Gastrocnemius medialis (tissue), 4 donors: ENCODE results near the gene DNMBP.

Source experiments
- POLR2A ChIP-seq, 2 donors: fragments of 450-650 bp; IDR thresholded peaks; one replicate each; pipeline ENCODE4 v1.6.1; 2017; ENCODE audit warnings: antibody characterized with exemption in 2 of 2, mild to moderate bottlenecking in 2 of 2, moderate library complexity in 2 of 2
- TF ChIP-seq, protein P1 (sequence below), 5 experiments: fragments of 450-650 bp in 3 of 5; fragments of 200-600 bp in 2 of 5; sonication (generic) in 2 of 5; IDR thresholded peaks in 4 of 5; conservative IDR thresholded peaks in 1 of 5; 1 replicate in 4 of 5; 2 replicates in 1 of 5; pipeline ENCODE4 v1.5.1; 2016 to 2019; ENCODE audit warnings: antibody characterized with exemption in 5 of 5, mild to moderate bottlenecking in 3 of 5, moderate library complexity in 3 of 5

DNA sequence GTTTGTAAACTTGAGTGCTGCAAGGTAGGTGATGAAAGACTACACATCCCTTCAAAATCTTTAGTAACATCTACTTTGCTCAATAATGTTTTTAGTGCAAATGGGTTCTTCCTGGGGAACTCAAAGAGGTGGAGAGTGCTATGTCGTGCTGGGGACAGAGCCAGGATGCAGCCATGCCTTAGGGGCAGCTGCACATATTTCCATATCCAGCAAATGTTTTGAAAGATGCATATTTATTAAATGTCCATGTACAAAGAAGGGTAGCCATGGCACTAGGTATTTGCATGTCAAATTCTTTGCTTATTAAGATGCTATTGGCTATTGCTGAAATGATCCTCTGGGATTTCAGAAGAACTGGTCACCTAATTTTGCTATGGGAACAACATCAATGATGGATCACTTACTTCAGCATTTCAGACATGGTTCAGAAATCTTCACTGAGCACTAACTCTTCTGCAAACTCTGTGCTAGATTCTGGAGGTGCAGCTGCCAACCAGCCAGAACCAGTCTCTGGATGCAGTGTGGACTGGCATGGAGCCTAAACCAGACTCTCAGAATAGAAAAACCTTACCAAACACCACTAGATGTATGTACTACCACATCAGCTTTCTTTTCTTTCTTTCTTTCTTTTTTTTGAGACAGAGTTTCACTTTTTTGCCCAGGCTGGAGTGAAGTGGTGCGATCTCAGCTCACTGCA, 31.7 kb upstream of the DNMBP start:
- TF ChIP-seq, protein P1, sequence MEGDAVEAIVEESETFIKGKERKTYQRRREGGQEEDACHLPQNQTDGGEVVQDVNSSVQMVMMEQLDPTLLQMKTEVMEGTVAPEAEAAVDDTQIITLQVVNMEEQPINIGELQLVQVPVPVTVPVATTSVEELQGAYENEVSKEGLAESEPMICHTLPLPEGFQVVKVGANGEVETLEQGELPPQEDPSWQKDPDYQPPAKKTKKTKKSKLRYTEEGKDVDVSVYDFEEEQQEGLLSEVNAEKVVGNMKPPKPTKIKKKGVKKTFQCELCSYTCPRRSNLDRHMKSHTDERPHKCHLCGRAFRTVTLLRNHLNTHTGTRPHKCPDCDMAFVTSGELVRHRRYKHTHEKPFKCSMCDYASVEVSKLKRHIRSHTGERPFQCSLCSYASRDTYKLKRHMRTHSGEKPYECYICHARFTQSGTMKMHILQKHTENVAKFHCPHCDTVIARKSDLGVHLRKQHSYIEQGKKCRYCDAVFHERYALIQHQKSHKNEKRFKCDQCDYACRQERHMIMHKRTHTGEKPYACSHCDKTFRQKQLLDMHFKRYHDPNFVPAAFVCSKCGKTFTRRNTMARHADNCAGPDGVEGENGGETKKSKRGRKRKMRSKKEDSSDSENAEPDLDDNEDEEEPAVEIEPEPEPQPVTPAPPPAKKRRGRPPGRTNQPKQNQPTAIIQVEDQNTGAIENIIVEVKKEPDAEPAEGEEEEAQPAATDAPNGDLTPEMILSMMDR (IDR thresholded peaks at IDR 0.05 in 4 of 5, conservative IDR thresholded peaks at IDR 0.05 in 1 of 5): no peak
- TF ChIP-seq POLR2A (IDR thresholded peaks at IDR 0.05): no peak
